SK-N-SH treated with all-trans-retinoic acid at 6 μM for 48 hours (cell line): ENCODE measurements around the gene ZNF618.

Source experiments
- ARNTL ChIP-seq: fragments of 450-650 bp; formaldehyde crosslinking; IDR thresholded peaks from 2 replicates; pipeline ENCODE4 v1.5.0; 2020; ENCODE audit warnings: low read depth, mild to moderate bottlenecking, moderate library complexity, borderline replicate concordance
- BACH2 ChIP-seq: fragments of 250-450 bp; sonication (Bioruptor Pico); IDR thresholded peaks from 2 replicates; pipeline ENCODE4 v1.9.0; 2021; ENCODE audit warnings: mild to moderate bottlenecking, borderline replicate concordance
- ESRRG ChIP-seq: fragments of 250-450 bp; sonication (Bioruptor Pico); IDR thresholded peaks from 2 replicates; pipeline ENCODE4 v1.6.1; 2021; ENCODE audit warnings: mild to moderate bottlenecking
- OSR1 ChIP-seq: fragments of 250-450 bp; sonication (Bioruptor Pico); IDR thresholded peaks from 2 replicates; pipeline ENCODE4 v1.8.0; 2022; ENCODE audit warnings: moderate library complexity, mild to moderate bottlenecking, inconsistent platforms
- PPARA ChIP-seq: fragments of 250-450 bp; sonication (Bioruptor Pico); IDR thresholded peaks from 2 replicates; pipeline ENCODE4 v1.5.0; 2020; ENCODE audit warnings: mild to moderate bottlenecking, borderline replicate concordance
- RARB ChIP-seq: fragments of 250-450 bp; sonication (Bioruptor Pico); IDR thresholded peaks from 2 replicates; pipeline ENCODE4 v1.8.0; 2021; ENCODE audit warnings: mild to moderate bottlenecking, moderate library complexity
- SNAI2 ChIP-seq: fragments of 250-450 bp; sonication (Bioruptor Pico); IDR thresholded peaks from 2 replicates; pipeline ENCODE4 v1.5.0; 2020; ENCODE audit warnings: mild to moderate bottlenecking, moderate library complexity
- TCF4 ChIP-seq: fragments of 250-450 bp; sonication (Bioruptor Pico); IDR thresholded peaks from 2 replicates; pipeline ENCODE4 v1.8.0; 2021; ENCODE audit warnings: mild to moderate bottlenecking, moderate library complexity, borderline replicate concordance
- ZC3H10 ChIP-seq: fragments of 250-450 bp; sonication (Bioruptor Pico); IDR thresholded peaks from 2 replicates; pipeline ENCODE4 v1.5.1; 2021; ENCODE audit warnings: mild to moderate bottlenecking, moderate library complexity
- TF ChIP-seq, protein P1 (sequence below): fragments of 250-450 bp; sonication (Bioruptor Pico); IDR thresholded peaks from 2 replicates; pipeline ENCODE4 v1.8.0; 2021; ENCODE audit warnings: low read depth, mild to moderate bottlenecking, moderate library complexity, borderline replicate concordance
- TF ChIP-seq, protein P2 (sequence below): fragments of 250-450 bp; sonication (Bioruptor Pico); IDR thresholded peaks from 2 replicates; pipeline ENCODE4 v1.5.1; 2021; ENCODE audit warnings: mild to moderate bottlenecking, moderate library complexity
- TF ChIP-seq, protein P3 (sequence below): fragments of 250-450 bp; sonication (Bioruptor Pico); IDR thresholded peaks from 2 replicates; pipeline ENCODE4 v1.8.0; 2020; ENCODE audit warnings: mild to moderate bottlenecking, moderate library complexity, borderline replicate concordance

DNA sequence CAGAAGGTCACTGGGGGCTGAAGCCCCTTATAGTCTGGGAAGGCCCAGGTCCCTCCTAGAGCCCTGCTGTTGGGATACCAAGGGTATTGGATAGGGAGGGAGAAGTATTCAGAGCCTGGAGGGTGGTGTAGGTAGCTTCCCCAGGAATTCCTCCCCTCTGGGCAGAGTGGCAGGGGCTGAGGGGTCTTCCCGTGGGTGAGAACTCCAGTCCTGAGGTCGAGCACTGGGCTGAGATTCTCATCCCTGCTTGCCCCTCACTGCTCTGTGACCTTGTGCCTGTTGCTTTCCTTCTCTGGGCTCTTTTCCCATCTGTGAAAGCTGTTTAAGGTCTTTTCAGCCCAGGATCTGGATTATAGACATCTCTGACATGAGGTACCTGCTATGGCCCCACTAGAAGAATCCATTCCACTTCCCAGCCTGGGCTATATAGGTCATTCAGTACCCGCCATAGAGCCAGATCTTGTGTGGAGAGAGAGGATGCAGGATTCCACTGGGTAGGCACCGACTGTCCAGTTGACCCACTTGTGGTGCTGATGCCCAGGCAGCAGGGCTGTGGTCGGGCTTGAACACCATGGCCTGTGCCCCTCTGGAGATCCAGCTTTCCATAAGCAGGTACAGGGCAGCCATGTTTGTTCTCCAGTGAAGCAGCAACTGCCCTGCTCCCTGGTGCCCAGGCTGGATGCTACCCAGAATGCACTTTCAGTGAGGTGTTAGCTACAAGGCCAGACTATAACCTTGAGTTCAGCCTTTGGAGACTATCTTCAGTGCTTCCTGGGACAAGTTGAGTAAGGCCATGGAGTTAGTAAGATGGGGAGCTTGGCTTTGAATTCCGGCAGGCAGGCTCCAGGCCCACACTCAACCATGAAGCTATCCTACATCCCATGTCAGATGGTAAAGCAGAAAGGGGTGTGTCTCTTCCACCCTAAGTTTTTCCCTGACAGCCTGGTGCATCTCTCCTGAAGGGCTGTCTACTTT lies 141.9 kb downstream of the ZNF618 start:
- TF ChIP-seq, protein P1, sequence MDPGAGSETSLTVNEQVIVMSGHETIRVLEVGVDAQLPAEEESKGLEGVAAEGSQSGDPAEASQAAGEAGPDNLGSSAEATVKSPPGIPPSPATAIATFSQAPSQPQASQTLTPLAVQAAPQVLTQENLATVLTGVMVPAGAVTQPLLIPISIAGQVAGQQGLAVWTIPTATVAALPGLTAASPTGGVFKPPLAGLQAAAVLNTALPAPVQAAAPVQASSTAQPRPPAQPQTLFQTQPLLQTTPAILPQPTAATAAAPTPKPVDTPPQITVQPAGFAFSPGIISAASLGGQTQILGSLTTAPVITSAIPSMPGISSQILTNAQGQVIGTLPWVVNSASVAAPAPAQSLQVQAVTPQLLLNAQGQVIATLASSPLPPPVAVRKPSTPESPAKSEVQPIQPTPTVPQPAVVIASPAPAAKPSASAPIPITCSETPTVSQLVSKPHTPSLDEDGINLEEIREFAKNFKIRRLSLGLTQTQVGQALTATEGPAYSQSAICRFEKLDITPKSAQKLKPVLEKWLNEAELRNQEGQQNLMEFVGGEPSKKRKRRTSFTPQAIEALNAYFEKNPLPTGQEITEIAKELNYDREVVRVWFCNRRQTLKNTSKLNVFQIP (CRISPR knock-in tag), result no peak
- TF ChIP-seq RARB (no peak), PPARA (CRISPR knock-in tag) (no peak), ESRRG (CRISPR knock-in tag) (no peak), OSR1 (CRISPR knock-in tag) (no peak), BACH2 (no peak), ARNTL (no peak), TCF4 (CRISPR knock-in tag) (no peak), SNAI2 (no peak), ZC3H10 (CRISPR knock-in tag) (no peak)
- TF ChIP-seq, protein P2, sequence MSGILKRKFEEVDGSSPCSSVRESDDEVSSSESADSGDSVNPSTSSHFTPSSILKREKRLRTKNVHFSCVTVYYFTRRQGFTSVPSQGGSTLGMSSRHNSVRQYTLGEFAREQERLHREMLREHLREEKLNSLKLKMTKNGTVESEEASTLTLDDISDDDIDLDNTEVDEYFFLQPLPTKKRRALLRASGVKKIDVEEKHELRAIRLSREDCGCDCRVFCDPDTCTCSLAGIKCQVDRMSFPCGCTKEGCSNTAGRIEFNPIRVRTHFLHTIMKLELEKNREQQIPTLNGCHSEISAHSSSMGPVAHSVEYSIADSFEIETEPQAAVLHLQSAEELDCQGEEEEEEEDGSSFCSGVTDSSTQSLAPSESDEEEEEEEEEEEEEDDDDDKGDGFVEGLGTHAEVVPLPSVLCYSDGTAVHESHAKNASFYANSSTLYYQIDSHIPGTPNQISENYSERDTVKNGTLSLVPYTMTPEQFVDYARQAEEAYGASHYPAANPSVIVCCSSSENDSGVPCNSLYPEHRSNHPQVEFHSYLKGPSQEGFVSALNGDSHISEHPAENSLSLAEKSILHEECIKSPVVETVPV (CRISPR knock-in tag), result no peak
- TF ChIP-seq, protein P3, sequence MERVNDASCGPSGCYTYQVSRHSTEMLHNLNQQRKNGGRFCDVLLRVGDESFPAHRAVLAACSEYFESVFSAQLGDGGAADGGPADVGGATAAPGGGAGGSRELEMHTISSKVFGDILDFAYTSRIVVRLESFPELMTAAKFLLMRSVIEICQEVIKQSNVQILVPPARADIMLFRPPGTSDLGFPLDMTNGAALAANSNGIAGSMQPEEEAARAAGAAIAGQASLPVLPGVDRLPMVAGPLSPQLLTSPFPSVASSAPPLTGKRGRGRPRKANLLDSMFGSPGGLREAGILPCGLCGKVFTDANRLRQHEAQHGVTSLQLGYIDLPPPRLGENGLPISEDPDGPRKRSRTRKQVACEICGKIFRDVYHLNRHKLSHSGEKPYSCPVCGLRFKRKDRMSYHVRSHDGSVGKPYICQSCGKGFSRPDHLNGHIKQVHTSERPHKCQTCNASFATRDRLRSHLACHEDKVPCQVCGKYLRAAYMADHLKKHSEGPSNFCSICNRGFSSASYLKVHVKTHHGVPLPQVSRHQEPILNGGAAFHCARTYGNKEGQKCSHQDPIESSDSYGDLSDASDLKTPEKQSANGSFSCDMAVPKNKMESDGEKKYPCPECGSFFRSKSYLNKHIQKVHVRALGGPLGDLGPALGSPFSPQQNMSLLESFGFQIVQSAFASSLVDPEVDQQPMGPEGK (CRISPR knock-in tag), result no peak
